ENCODE data around the gene MORN5.

Gene MORN5

DNA sequence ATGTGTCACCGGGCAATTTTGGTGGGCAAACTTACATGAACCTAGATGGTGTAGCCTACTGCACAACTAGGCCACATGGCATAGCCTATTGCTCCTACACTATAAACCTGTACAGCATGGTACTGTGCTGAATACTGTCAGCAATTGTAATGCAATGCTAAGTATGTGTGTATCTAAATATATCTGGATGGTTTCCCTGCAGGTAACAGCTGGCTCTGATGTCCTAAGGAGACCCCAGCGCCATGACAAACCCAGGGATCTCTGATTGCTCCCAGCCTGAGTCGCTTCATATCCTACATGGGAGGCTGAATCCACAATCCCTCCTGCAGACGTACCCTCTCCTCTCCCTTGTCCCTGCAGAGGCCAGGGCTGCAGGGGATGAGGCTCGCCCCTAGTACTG is 40.0 kb upstream of the MORN5 start:
- no peak for DNase-seq (ENCODE audit: low spot score)
- in situ Hi-C loops (cut with MboI; ENCODE audit: low pct_unique_long_range_greater_than_20kb, low sequenced_read_pairs, unreplicated experiment) = loop anchor here (10.0 to 25.0 kb wide), 2 partner anchors 235 to 693 kb away; partner anchors contain the start of gene OR1K1

DNA sequence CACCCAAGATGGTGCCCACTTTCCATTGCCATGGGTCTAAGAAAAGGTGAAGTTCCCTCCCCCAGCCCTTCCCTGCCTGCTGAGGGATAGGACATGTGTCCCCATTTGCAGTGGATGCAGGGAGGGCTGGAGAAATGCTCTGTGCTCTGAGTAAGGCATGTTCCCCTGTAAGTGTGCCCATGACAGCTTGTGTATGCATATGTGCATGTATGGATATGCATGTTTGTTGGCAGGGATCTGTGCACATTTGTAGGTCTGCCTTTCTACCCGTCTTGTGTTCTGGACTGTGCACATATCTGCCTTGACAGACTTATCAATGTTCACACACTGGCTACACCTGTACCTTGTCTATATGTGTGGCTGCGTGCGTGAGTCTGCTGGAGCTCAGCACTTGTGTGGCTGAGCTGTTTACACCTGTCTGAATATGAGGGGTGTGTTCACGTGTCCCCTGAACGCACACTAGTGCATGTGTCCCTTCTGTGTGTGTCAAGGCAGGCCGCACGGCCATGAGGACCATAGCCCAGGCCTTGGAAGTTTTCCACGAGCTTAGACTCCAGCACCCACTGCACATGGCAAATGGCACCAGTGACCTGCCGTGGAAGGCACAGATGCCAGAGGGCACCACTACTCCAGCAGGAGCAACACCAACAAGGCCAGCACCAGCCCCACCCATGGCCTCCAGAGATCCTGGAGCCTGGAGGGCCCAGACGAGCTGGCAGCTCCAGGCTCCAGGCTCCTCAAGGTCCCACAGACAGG is 39.2 kb upstream of the MORN5 start:
- no peak for DNase-seq (ENCODE audit: low spot score)
- in situ Hi-C loops (cut with MboI; ENCODE audit: low pct_unique_long_range_greater_than_20kb, low sequenced_read_pairs, unreplicated experiment) = loop anchor here (10.0 to 25.0 kb wide), 2 partner anchors 234 to 692 kb away; partner anchors contain the start of gene OR1K1
- no peak for TF ChIP-seq CTCF (IDR thresholded peaks at IDR 0.05; ENCODE audit: extremely low read depth, insufficient read depth, missing control alignments)

More for the DNA sequence above, 40.0 kb upstream of the MORN5 start:
- no peak for TF ChIP-seq CTCF (IDR thresholded peaks at IDR 0.05; ENCODE audit: extremely low read depth, insufficient read depth, missing control alignments)

GRCh38 chr9:122121391-122121790 is 38.3 kb upstream of the MORN5 start:
- TF ChIP-seq CTCF (IDR thresholded peaks at IDR 0.05; ENCODE audit: extremely low read depth, insufficient read depth, missing control alignments) = no peak
- in situ Hi-C loops (cut with MboI; ENCODE audit: low pct_unique_long_range_greater_than_20kb, low sequenced_read_pairs, unreplicated experiment) = loop anchor here (10.0 to 25.0 kb wide), 2 partner anchors 233 to 691 kb away; partner anchors contain the start of gene OR1K1

DNA sequence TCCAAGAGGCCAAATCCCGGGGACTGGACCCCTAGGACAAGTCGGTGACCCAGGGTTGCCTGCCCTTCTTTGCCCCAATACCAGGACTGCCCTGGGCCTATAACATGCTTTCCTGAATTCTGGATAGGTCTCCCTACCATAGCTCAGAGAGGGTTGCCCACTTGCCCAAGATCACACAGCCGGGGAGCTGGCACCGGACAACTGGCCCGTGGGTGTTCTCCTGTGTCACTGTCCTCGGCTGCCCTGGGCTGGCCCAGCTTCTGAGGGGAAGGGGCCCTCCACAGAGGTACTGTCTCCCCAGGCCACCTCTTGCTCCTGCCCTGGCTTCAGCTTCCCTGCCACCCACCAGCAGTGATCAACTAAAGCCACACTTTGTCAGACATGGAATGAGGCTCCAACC is 37.8 kb upstream of the MORN5 start:
- no peak for TF ChIP-seq CTCF (IDR thresholded peaks at IDR 0.05; ENCODE audit: extremely low read depth, insufficient read depth, missing control alignments)
- in situ Hi-C loops (cut with MboI; ENCODE audit: low pct_unique_long_range_greater_than_20kb, low sequenced_read_pairs, unreplicated experiment) = loop anchor here (10.0 to 25.0 kb wide), 2 partner anchors 233 to 690 kb away; partner anchors contain the start of gene OR1K1
- no peak for DNase-seq (ENCODE audit: low spot score)

More at GRCh38 chr9:122121391-122121790, 38.3 kb upstream of the MORN5 start:
- no peak for DNase-seq (ENCODE audit: low spot score)

DNA sequence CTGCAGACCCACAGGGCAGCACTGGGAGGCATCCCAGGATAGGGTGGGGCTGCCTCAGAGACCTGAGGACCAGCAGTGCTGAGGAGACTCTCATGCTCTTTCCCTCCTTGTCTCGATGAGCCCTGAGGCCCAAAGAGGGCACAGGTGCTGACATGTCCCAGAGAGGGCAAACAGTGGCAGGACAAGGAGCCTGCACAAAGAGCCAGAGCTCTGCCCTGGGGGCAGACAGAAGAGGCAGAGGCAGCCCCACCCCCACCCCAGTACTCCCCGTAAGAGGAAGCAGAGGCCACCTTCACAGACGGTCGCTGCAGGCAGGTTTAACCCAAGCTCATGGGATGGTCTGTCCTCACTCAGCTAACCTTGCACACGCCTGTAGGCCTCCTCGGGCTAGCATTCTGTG is 37.2 kb upstream of the MORN5 start:
- in situ Hi-C loops (cut with MboI; ENCODE audit: low pct_unique_long_range_greater_than_20kb, low sequenced_read_pairs, unreplicated experiment) = loop anchor here (10.0 to 25.0 kb wide), 2 partner anchors 232 to 690 kb away; partner anchors contain the start of gene OR1K1
- no peak for TF ChIP-seq CTCF (IDR thresholded peaks at IDR 0.05; ENCODE audit: extremely low read depth, insufficient read depth, missing control alignments)
- DNase-seq (ENCODE audit: low spot score) = no peak

- peak; percentile 99 for TF ChIP-seq CTCF (IDR thresholded peaks at IDR 0.05; ENCODE audit: extremely low read depth, insufficient read depth, missing control alignments)
- DNase-seq (ENCODE audit: low spot score) = peak; percentile 88
- in situ Hi-C loops (cut with MboI; ENCODE audit: low pct_unique_long_range_greater_than_20kb, low sequenced_read_pairs, unreplicated experiment) = loop anchor here (10.0 to 25.0 kb wide), 2 partner anchors 232 to 689 kb away; partner anchors contain the start of gene OR1K1
Measured at GRCh38 chr9:122122903-122123632, 36.6 kb upstream of the MORN5 start.

Measured in GM13977 (cell line).